Breast epithelium (tissue), 4 donors: ENCODE results near the gene LYST. TPM values are rescaled to one million over a fixed set of nuclear protein-coding genes. Genes with fewer than 3 reads are reported as not detected.
A peak's percentile ranks its signal among the peaks of the same experiment; 100 is the strongest.
"Not testable (repeated sequence)": the region's sequence is repeated elsewhere in the genome, so short reads cannot be mapped to it uniquely, and the experiment has no call there.

ENCODE experiments used
- DNase-seq, 2 donors: peaks; one replicate each; pipeline ENCODE4 v3.0.0-alpha.2; 2019; ENCODE audit warnings: low spot score in 2 of 2
- H3K27ac ChIP-seq, 2 donors: fragments of 200-600 bp; sonication (generic) in 1 of 2; one replicate each; pipeline ENCODE4 v1.5.1; 2016 to 2019; ENCODE audit warnings: mild to moderate bottlenecking in 1 of 2
- H3K27me3 ChIP-seq, 2 donors: fragments of 200-600 bp; sonication (generic) in 1 of 2; one replicate each; pipeline versions ENCODE4 v1.5.1 to v1.6.0; 2017 to 2019; ENCODE audit warnings: control low read depth in 1 of 2, mild to moderate bottlenecking in 1 of 2
- H3K36me3 ChIP-seq: fragments of 200-600 bp; one replicate; pipeline ENCODE4 v1.5.1; 2019
- H3K4me1 ChIP-seq, 2 donors: fragments of 200-600 bp; sonication (generic); one replicate each; pipeline ENCODE4 v1.5.1; 2016 to 2019; ENCODE audit warnings: control low read depth in 1 of 2
- H3K4me3 ChIP-seq, 3 donors: fragments of 200-600 bp; sonication (generic); 1 replicate in 2 of 3; 2 replicates in 1 of 3; pipeline ENCODE4 v1.5.1; 2016 to 2019; ENCODE audit warnings: mild to moderate bottlenecking in 3 of 3, moderate library complexity in 2 of 3
- H3K9me3 ChIP-seq, 2 donors: fragments of 200-600 bp; sonication (generic) in 1 of 2; one replicate each; pipeline ENCODE4 v1.5.1; 2016 to 2019; ENCODE audit warnings: control low read depth in 1 of 2
- POLR2A ChIP-seq: fragments of 450-650 bp; IDR thresholded peaks from one replicate; pipeline ENCODE4 v1.6.1; 2016; ENCODE audit warnings: antibody characterized with exemption, mild to moderate bottlenecking, moderate library complexity
- POLR2AphosphoS5 ChIP-seq, 3 donors: sonication (generic); formaldehyde crosslinking; IDR thresholded peaks; one replicate each; pipeline ENCODE4 v1.6.1; 2017; ENCODE audit warnings: antibody characterized with exemption in 3 of 3
- intact Hi-C: fragments of 100-400 bp; cut with DNase I; formaldehyde crosslinking; loops from one replicate; pipeline ENCODE4 v1.15.1; 2023; ENCODE audit warnings: low total_unique reads
- total RNA-seq, 3 donors: library from RNA; depleted of rRNA; stranded (reverse); fragments of >200 nt; gene quantifications; one replicate each; pipeline ENCODE4 v1.1.0, GENCODE V29; 2016
- TF ChIP-seq, protein P1 (sequence below), 3 donors: fragments of 450-650 bp; IDR thresholded peaks; one replicate each; pipeline ENCODE4 v1.5.1; 2016 to 2017; ENCODE audit warnings: antibody characterized with exemption in 3 of 3, mild to moderate bottlenecking in 3 of 3, moderate library complexity in 3 of 3

The LYST gene
- total RNA-seq, 3 donors from 2014 or later = 63.3 to 78.3 (median 66.1) TPM

DNA sequence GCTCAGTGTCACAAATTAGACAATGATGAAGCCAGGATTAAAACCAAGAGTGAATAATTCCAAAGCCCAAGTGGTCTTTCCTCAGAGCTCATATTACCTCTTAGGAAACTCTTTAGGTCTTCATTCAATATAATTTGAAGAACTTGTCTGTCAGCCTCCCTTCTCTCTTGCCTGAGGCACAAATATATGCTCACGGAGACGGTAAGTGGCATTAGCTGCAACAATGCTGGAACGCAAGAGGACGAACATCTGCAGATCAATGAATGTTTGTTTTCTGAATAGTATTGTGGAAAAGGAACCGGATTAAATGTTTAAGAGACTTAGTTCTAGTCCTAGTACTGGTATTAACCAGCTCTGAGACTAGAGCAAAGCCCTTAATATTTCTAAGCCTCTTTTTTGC lies 39.7 kb upstream of the LYST start:
- TF ChIP-seq POLR2A = no peak
- TF ChIP-seq POLR2AphosphoS5 (IDR thresholded peaks at IDR 0.05) = no peak
- TF ChIP-seq, protein P1, sequence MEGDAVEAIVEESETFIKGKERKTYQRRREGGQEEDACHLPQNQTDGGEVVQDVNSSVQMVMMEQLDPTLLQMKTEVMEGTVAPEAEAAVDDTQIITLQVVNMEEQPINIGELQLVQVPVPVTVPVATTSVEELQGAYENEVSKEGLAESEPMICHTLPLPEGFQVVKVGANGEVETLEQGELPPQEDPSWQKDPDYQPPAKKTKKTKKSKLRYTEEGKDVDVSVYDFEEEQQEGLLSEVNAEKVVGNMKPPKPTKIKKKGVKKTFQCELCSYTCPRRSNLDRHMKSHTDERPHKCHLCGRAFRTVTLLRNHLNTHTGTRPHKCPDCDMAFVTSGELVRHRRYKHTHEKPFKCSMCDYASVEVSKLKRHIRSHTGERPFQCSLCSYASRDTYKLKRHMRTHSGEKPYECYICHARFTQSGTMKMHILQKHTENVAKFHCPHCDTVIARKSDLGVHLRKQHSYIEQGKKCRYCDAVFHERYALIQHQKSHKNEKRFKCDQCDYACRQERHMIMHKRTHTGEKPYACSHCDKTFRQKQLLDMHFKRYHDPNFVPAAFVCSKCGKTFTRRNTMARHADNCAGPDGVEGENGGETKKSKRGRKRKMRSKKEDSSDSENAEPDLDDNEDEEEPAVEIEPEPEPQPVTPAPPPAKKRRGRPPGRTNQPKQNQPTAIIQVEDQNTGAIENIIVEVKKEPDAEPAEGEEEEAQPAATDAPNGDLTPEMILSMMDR (IDR thresholded peaks at IDR 0.05) = no peak
- Histone ChIP-seq H3K27me3 (no peaks in the 10 kb centered on the region), H3K27ac (no peak overlapping the region), H3K4me3 (no peak overlapping the region), H3K9me3 (no peaks in the 10 kb centered on the region), H3K4me1 (no peaks in the 10 kb centered on the region), H3K36me3 (no peaks in the 10 kb centered on the region)
- DNase-seq = no peak
- intact Hi-C loops = no loop called here

DNA sequence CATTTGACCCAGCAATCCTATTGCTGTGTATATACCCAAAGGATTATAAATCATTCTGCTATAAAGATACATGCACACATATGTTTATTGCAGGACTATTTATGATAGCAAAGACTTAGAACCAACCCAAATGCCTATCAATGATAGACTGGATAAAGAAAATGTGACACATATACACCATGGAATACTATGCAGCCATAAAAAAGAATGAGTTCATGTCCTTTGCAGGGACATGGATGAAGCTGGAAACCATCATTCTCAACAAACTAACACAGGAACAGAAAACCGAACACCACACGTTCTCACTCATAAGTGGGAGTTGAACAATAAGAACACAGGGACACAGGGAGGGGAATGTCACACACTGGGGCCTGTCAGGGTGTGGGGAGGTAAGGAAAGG lies 37.1 kb upstream of the LYST start:
- H3K4me1 ChIP-seq, H3K36me3 ChIP-seq, DNase-seq, H3K27ac ChIP-seq, H3K9me3 ChIP-seq, H3K4me3 ChIP-seq, intact Hi-C loops, H3K27me3 ChIP-seq: not testable (repeated sequence)

GRCh38 chr1:235902677-235903542 lies 36.2 kb upstream of the LYST start:
- Histone ChIP-seq H3K27me3 (no peaks in the 10 kb centered on the region), H3K27ac (peak overlapping the region in 1 of 2 donors; percentile 26), H3K36me3 (no peaks in the 10 kb centered on the region), H3K4me3 (no peak overlapping the region), H3K9me3 (no peaks in the 10 kb centered on the region), H3K4me1 (no peaks in the 10 kb centered on the region)
- intact Hi-C loops = no loop called here
- no peak for DNase-seq
- TF ChIP-seq, protein P1 (IDR thresholded peaks at IDR 0.05) = no peak
- TF ChIP-seq POLR2A (no peak), POLR2AphosphoS5 (IDR thresholded peaks at IDR 0.05) (no peak)

GRCh38 chr1:235901461-235901860 lies 34.8 kb upstream of the LYST start:
- intact Hi-C loops = no loop called here

GRCh38 chr1:235898126-235898525 lies 31.4 kb upstream of the LYST start:
- intact Hi-C loops = no loop called here
- H3K36me3 ChIP-seq = no peaks in the 10 kb centered on the region

More at GRCh38 chr1:235901461-235901860, 34.8 kb upstream of the LYST start:
- no peaks in the 10 kb centered on the region for H3K36me3 ChIP-seq
- H3K9me3 ChIP-seq = no peaks in the 10 kb centered on the region
- peak overlapping the region in 1 of 2 donors; percentile 38 for H3K27ac ChIP-seq
- no peaks in the 10 kb centered on the region for H3K27me3 ChIP-seq
- TF ChIP-seq, protein P1 (IDR thresholded peaks at IDR 0.05) = no peak
- TF ChIP-seq POLR2AphosphoS5 (IDR thresholded peaks at IDR 0.05) (no peak), POLR2A (no peak)
- no peak for DNase-seq
- H3K4me1 ChIP-seq = no peaks in the 10 kb centered on the region
- H3K4me3 ChIP-seq = no peak overlapping the region

More at GRCh38 chr1:235898126-235898525, 31.4 kb upstream of the LYST start:
- no peaks in the 10 kb centered on the region for H3K4me1 ChIP-seq
- DNase-seq = no peak
- H3K9me3 ChIP-seq = no peaks in the 10 kb centered on the region
- H3K4me3 ChIP-seq = no peak overlapping the region
- TF ChIP-seq, protein P1 (IDR thresholded peaks at IDR 0.05) = no peak
- no peak for TF ChIP-seq POLR2AphosphoS5 (IDR thresholded peaks at IDR 0.05)
- TF ChIP-seq POLR2A = no peak
- H3K27ac ChIP-seq = no peak overlapping the region
- no peaks in the 10 kb centered on the region for H3K27me3 ChIP-seq
